ENCODE measurements around the gene MAG. TPM values are rescaled to one million over a fixed set of nuclear protein-coding genes. Genes with fewer than 3 reads are reported as not detected.
A peak's percentile ranks its signal among the peaks of the same experiment; 100 is the strongest.

MAG gene
- total RNA-seq (2014; rRNA removed; shearing (Covaris generic)): not detected in 2 replicates

- in situ Hi-C loops (cut with HindIII; ENCODE audit: low sequenced_read_pairs): no loop called here
Observed at GRCh38 chr19:35291916-35292315, at the start of gene MAG. Gene MAG (plus strand): TSS chr19:35292161. CDS start chr19:35295409, 3,248 bp downstream.

GRCh38 chr19:35246466-35247092 lies 45.4 kb upstream of the MAG start:
- in situ Hi-C loops (cut with HindIII; ENCODE audit: low sequenced_read_pairs): no loop called here
- DNase-seq (ENCODE audit: low spot score): no peak

More at GRCh38 chr19:35291916-35292315, at the start of gene MAG:
- no peak for DNase-seq (ENCODE audit: low spot score)

GRCh38 chr19:35247526-35248309 lies 44.2 kb upstream of the MAG start:
- in situ Hi-C loops (cut with HindIII; ENCODE audit: low sequenced_read_pairs): no loop called here
- DNase-seq (ENCODE audit: low spot score): peak; percentile 46

GRCh38 chr19:35248310-35249145 lies 43.4 kb upstream of the MAG start, which contains the start of gene LSR:
Gene LSR (plus strand): TSS chr19:35249002. CDS start chr19:35249023, 21 bp downstream.
- in situ Hi-C loops (cut with HindIII; ENCODE audit: low sequenced_read_pairs): no loop called here
- peak; percentile 41 for DNase-seq (ENCODE audit: low spot score)

GRCh38 chr19:35249146-35249847 lies 42.7 kb upstream of the MAG start:
- DNase-seq (ENCODE audit: low spot score): no peak
- in situ Hi-C loops (cut with HindIII; ENCODE audit: low sequenced_read_pairs): no loop called here

- DNase-seq (ENCODE audit: low spot score): no peak
- in situ Hi-C loops (cut with HindIII; ENCODE audit: low sequenced_read_pairs): no loop called here
Observed at GRCh38 chr19:35249848-35250711, 41.9 kb upstream of the MAG start.

GRCh38 chr19:35251456-35251855 lies 40.5 kb upstream of the MAG start:
- DNase-seq (ENCODE audit: low spot score): no peak
- in situ Hi-C loops (cut with HindIII; ENCODE audit: low sequenced_read_pairs): no loop called here

GRCh38 chr19:35253316-35254286 lies 38.4 kb upstream of the MAG start:
- in situ Hi-C loops (cut with HindIII; ENCODE audit: low sequenced_read_pairs): no loop called here
- no peak for DNase-seq (ENCODE audit: low spot score)

GRCh38 chr19:35254341-35255297 lies 37.3 kb upstream of the MAG start:
- in situ Hi-C loops (cut with HindIII; ENCODE audit: low sequenced_read_pairs): no loop called here
- DNase-seq (ENCODE audit: low spot score): no peak

- in situ Hi-C loops (cut with HindIII; ENCODE audit: low sequenced_read_pairs): no loop called here
- no peak for DNase-seq (ENCODE audit: low spot score)
Observed at GRCh38 chr19:35256566-35256965, 35.4 kb upstream of the MAG start.

- in situ Hi-C loops (cut with HindIII; ENCODE audit: low sequenced_read_pairs): no loop called here
- DNase-seq (ENCODE audit: low spot score): no peak
Observed at GRCh38 chr19:35257113-35257461, 34.9 kb upstream of the MAG start.

GRCh38 chr19:35260694-35261304 lies 31.2 kb upstream of the MAG start:
- DNase-seq (ENCODE audit: low spot score): no peak
- in situ Hi-C loops (cut with HindIII; ENCODE audit: low sequenced_read_pairs): no loop called here

GRCh38 chr19:35261356-35262100 lies 30.4 kb upstream of the MAG start:
- DNase-seq (ENCODE audit: low spot score): no peak
- in situ Hi-C loops (cut with HindIII; ENCODE audit: low sequenced_read_pairs): no loop called here

GRCh38 chr19:35262101-35262761 lies 29.7 kb upstream of the MAG start:
- peak; percentile 44 for DNase-seq (ENCODE audit: low spot score)
- in situ Hi-C loops (cut with HindIII; ENCODE audit: low sequenced_read_pairs): no loop called here

Measured in G401 (cell line).